ENCODE data around the gene CMIP.

Gene CMIP

DNA sequence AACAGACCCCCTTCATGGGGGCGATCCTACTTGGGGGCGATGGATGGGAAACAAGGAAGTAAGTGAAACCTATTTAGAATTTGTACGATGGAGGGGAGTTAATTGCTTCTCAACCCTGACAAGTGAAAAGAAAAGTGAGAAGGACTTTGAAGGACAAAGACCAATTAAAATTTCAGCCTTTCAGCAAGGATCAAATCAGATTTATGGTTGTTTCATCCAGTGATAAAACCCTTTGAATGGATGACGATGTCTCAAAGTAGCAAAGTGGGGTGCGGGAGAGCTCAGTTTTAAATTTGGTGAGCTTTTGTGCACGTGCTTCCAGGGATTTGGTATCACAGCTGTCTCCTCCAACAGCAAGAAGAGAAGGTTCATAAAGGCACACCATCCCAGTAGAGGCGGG lies 51.7 kb downstream of the CMIP start:
- Histone ChIP-seq H3K27ac (ENCODE audit: low read length) (no peak overlapping the region), H3K9me3 (ENCODE audit: insufficient read depth, low read length, severe bottlenecking) (no peaks in the 10 kb centered on the region), H3K79me2 (ENCODE audit: insufficient read depth, low read length) (peaks cover 95% of the 10 kb centered on the region), H3K36me3 (ENCODE audit: insufficient read depth, low read length) (peaks cover 19% of the 10 kb centered on the region; the same call in 1 of the 2 replicates), H3K4me2 (ENCODE audit: insufficient read depth, low read length) (no peak overlapping the region), H3K4me3 (ENCODE audit: low read depth in 1 of 2, low read length in 2 of 2) (no peak overlapping the region), H2AFZ (ENCODE audit: low read depth, low read length) (no peak overlapping the region), H3K4me1 (ENCODE audit: insufficient read depth, low read length) (peaks cover 5% of the 10 kb centered on the region), H3K9ac (ENCODE audit: low read depth, low read length) (no peak overlapping the region), H4K20me1 (ENCODE audit: insufficient read depth, low read length) (peaks cover 92% of the 10 kb centered on the region), H3K27me3 (ENCODE audit: insufficient read depth, low read length, poor library complexity) (no peaks in the 10 kb centered on the region)
- TF ChIP-seq EZH2 (IDR thresholded peaks at IDR 0.05; ENCODE audit: borderline replicate concordance, low read depth, low read length, severe bottlenecking), result no peak
- no peak for TF ChIP-seq CTCF (IDR thresholded peaks at IDR 0.05; ENCODE audit: borderline replicate concordance, extremely low read depth, low read length, poor library complexity, severe bottlenecking)
- no peak for DNase-seq
- ATAC-seq (ENCODE audit: insufficient read depth, low read depth), result no peak

DNA sequence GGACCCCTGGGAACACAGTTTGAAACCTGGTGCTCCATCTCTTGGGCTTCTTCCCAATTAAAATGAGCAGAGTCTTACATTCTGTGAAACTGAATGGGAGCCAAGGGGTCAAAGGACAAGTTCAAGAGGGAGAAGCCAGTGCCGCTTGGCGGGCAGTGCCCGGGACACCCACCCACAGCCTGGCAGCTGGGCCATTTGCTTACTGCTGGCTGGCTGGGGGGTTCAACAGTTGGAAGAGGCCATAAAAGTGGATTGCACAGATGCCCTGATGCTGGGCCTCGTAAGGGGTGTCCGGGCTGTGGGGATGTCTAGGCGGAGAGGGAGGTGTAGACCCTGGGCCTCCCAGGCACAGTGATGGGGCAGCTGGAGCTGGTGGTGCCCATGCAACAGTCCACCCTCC lies 52.1 kb downstream of the CMIP start:
- no peak overlapping the region for H3K4me2 ChIP-seq (ENCODE audit: insufficient read depth, low read length)
- H3K9ac ChIP-seq (ENCODE audit: low read depth, low read length), result no peak overlapping the region
- peaks cover 5% of the 10 kb centered on the region for H3K4me1 ChIP-seq (ENCODE audit: insufficient read depth, low read length)
- H3K4me3 ChIP-seq (ENCODE audit: low read depth in 1 of 2, low read length in 2 of 2), result no peak overlapping the region
- H2AFZ ChIP-seq (ENCODE audit: low read depth, low read length), result no peak overlapping the region
- no peaks in the 10 kb centered on the region for H3K27me3 ChIP-seq (ENCODE audit: insufficient read depth, low read length, poor library complexity)
- no peak for TF ChIP-seq EZH2 (IDR thresholded peaks at IDR 0.05; ENCODE audit: borderline replicate concordance, low read depth, low read length, severe bottlenecking)
- no peak for TF ChIP-seq CTCF (IDR thresholded peaks at IDR 0.05; ENCODE audit: borderline replicate concordance, extremely low read depth, low read length, poor library complexity, severe bottlenecking)
- peaks cover 19% of the 10 kb centered on the region; the same call in 1 of the 2 replicates for H3K36me3 ChIP-seq (ENCODE audit: insufficient read depth, low read length)
- DNase-seq (no peak), ATAC-seq (ENCODE audit: insufficient read depth, low read depth) (no peak)
- no peaks in the 10 kb centered on the region for H3K9me3 ChIP-seq (ENCODE audit: insufficient read depth, low read length, severe bottlenecking)
- H3K27ac ChIP-seq (ENCODE audit: low read length), result no peak overlapping the region
- H4K20me1 ChIP-seq (ENCODE audit: insufficient read depth, low read length), result peaks cover 90% of the 10 kb centered on the region
- H3K79me2 ChIP-seq (ENCODE audit: insufficient read depth, low read length), result peaks cover 94% of the 10 kb centered on the region

GRCh38 chr16:81497690-81498089 lies 53.1 kb downstream of the CMIP start:
- Histone ChIP-seq H3K9me3 (ENCODE audit: insufficient read depth, low read length, severe bottlenecking) (no peaks in the 10 kb centered on the region), H4K20me1 (ENCODE audit: insufficient read depth, low read length) (peaks cover 90% of the 10 kb centered on the region), H3K4me2 (ENCODE audit: insufficient read depth, low read length) (no peak overlapping the region), H3K4me3 (ENCODE audit: low read depth in 1 of 2, low read length in 2 of 2) (no peak overlapping the region), H2AFZ (ENCODE audit: low read depth, low read length) (no peak overlapping the region), H3K79me2 (ENCODE audit: insufficient read depth, low read length) (peaks cover 94% of the 10 kb centered on the region), H3K27ac (ENCODE audit: low read length) (no peak overlapping the region), H3K4me1 (ENCODE audit: insufficient read depth, low read length) (peaks cover 5% of the 10 kb centered on the region), H3K36me3 (ENCODE audit: insufficient read depth, low read length) (peaks cover 19% of the 10 kb centered on the region; the same call in 1 of the 2 replicates), H3K27me3 (ENCODE audit: insufficient read depth, low read length, poor library complexity) (no peaks in the 10 kb centered on the region), H3K9ac (ENCODE audit: low read depth, low read length) (no peak overlapping the region)
- TF ChIP-seq EZH2 (IDR thresholded peaks at IDR 0.05; ENCODE audit: borderline replicate concordance, low read depth, low read length, severe bottlenecking), result no peak
- no peak for TF ChIP-seq CTCF (IDR thresholded peaks at IDR 0.05; ENCODE audit: borderline replicate concordance, extremely low read depth, low read length, poor library complexity, severe bottlenecking)
- ATAC-seq (ENCODE audit: insufficient read depth, low read depth) (no peak), DNase-seq (no peak)

DNA sequence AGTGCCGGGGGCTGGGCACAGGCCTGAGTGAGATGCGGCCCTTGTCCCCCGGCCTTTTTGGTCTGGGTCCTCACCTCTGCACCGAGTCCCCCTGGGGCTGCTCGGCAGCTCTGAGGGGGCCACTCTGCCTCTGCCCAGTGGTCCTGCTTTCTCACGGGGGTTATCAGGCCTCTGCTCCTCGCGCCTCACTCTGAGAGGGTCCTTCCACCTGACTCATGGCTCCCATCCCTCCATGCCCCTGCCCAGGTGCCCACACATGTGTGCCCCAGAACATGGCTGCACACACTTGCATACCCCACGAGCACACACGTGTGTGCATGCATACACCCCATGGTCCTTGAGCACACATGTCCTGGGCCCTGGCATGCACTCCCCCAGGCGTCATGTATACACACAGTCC lies 53.7 kb downstream of the CMIP start:
- no peak overlapping the region for H3K27ac ChIP-seq (ENCODE audit: low read length)
- H3K4me3 ChIP-seq (ENCODE audit: low read depth in 1 of 2, low read length in 2 of 2), result no peak overlapping the region
- H3K79me2 ChIP-seq (ENCODE audit: insufficient read depth, low read length), result peaks cover 94% of the 10 kb centered on the region
- H3K4me1 ChIP-seq (ENCODE audit: insufficient read depth, low read length), result peaks cover 5% of the 10 kb centered on the region
- no peak overlapping the region for H3K4me2 ChIP-seq (ENCODE audit: insufficient read depth, low read length)
- H3K27me3 ChIP-seq (ENCODE audit: insufficient read depth, low read length, poor library complexity), result no peaks in the 10 kb centered on the region
- TF ChIP-seq CTCF (IDR thresholded peaks at IDR 0.05; ENCODE audit: borderline replicate concordance, extremely low read depth, low read length, poor library complexity, severe bottlenecking) (no peak), EZH2 (IDR thresholded peaks at IDR 0.05; ENCODE audit: borderline replicate concordance, low read depth, low read length, severe bottlenecking) (no peak)
- DNase-seq (no peak), ATAC-seq (ENCODE audit: insufficient read depth, low read depth) (no peak)
- no peak overlapping the region for H2AFZ ChIP-seq (ENCODE audit: low read depth, low read length)
- H3K9ac ChIP-seq (ENCODE audit: low read depth, low read length), result no peak overlapping the region
- H3K9me3 ChIP-seq (ENCODE audit: insufficient read depth, low read length, severe bottlenecking), result no peaks in the 10 kb centered on the region
- peaks cover 90% of the 10 kb centered on the region for H4K20me1 ChIP-seq (ENCODE audit: insufficient read depth, low read length)
- peaks cover 15% of the 10 kb centered on the region; the same call in 1 of the 2 replicates for H3K36me3 ChIP-seq (ENCODE audit: insufficient read depth, low read length)
